HEK293 (cell line): Measurements from ENCODE around the gene MYL10.

Experiments used
- CTCF ChIA-PET: fragments of 350-600 bp; formaldehyde crosslinking; extraction: SDS; loops from one replicate; lab custom pipeline; 2021; ENCODE audit warnings: antibody characterized with exemption; lab: Yijun Ruan, JAX
- POLR2A ChIA-PET: fragments of 300-600 bp; formaldehyde crosslinking; extraction: SDS; loops from one replicate; lab custom pipeline; 2020; ENCODE audit warnings: antibody characterized with exemption, inconsistent platforms; lab: Yijun Ruan, JAX
- H3K27ac ChIP-seq: fragments of 200-500 bp; sonication (Bioruptor generic); 2 replicates; pipeline ENCODE4 v1.5.1; 2014; ENCODE audit warnings: low read depth, low read length, control low read depth, inconsistent platforms; ENCODE audit errors: extremely low read depth
- H3K36me3 ChIP-seq, 2 experiments: fragments of 200-500 bp in 1 of 2; sonication (Bioruptor generic) in 1 of 2; 1 replicate in 1 of 2; 2 replicates in 1 of 2; pipeline ENCODE4 v1.5.1; 2014 to 2017; ENCODE audit warnings: inconsistent platforms in 2 of 2, low read length in 2 of 2; ENCODE audit not compliant: control insufficient read depth in 2 of 2, insufficient read depth in 1 of 2
- H3K4me1 ChIP-seq: fragments of 200-500 bp; sonication (Bioruptor generic); 2 replicates; pipeline ENCODE4 v1.5.1; 2014; ENCODE audit warnings: mild to moderate bottlenecking, low read length, inconsistent platforms; ENCODE audit not compliant: control insufficient read depth, insufficient read depth
- H3K4me3 ChIP-seq: 2 replicates; pipeline ENCODE4 v1.5.1; 2011; ENCODE audit warnings: low read depth, mild to moderate bottlenecking, control low read depth, low read length, moderate library complexity
- H3K9me3 ChIP-seq: fragments of 200-500 bp; sonication (Bioruptor generic); 2 replicates; pipeline ENCODE4 v1.5.1; 2014; ENCODE audit warnings: low read depth, low read length, inconsistent platforms; ENCODE audit not compliant: control insufficient read depth, insufficient read depth
- GLIS1 ChIP-seq: fragments of 450-650 bp; formaldehyde crosslinking; IDR thresholded peaks from 2 replicates; pipeline ENCODE4 v1.5.1; 2016; ENCODE audit warnings: missing biosample characterization, missing genetic modification characterization
- GLIS2 ChIP-seq: fragments of 450-650 bp; formaldehyde crosslinking; IDR thresholded peaks from 2 replicates; pipeline ENCODE4 v1.5.1; 2016; ENCODE audit warnings: missing biosample characterization, missing genetic modification characterization
- KLF16 ChIP-seq: fragments of 450-650 bp; formaldehyde crosslinking; IDR thresholded peaks from 2 replicates; pipeline ENCODE4 v1.5.1; 2017; ENCODE audit warnings: missing biosample characterization, missing genetic modification characterization
- SETDB1 ChIP-seq: IDR thresholded peaks from one replicate; pipeline ENCODE4 v1.6.1; 2017; ENCODE audit warnings: mild to moderate bottlenecking, low read length, moderate library complexity, mixed read lengths; ENCODE audit not compliant: insufficient read length
- TCF7L2 ChIP-seq: IDR thresholded peaks from 2 replicates; pipeline ENCODE4 v1.6.1; 2011; ENCODE audit warnings: low read depth, mild to moderate bottlenecking, inconsistent platforms, low read length, moderate library complexity, borderline replicate concordance
- ZFP37 ChIP-seq: fragments of 450-650 bp; formaldehyde crosslinking; IDR thresholded peaks from 2 replicates; pipeline ENCODE4 v1.5.1; 2016; ENCODE audit warnings: missing biosample characterization, missing genetic modification characterization
- ZIC2 ChIP-seq: fragments of 450-650 bp; formaldehyde crosslinking; IDR thresholded peaks from 2 replicates; pipeline ENCODE4 v1.5.1; 2016; ENCODE audit warnings: missing biosample characterization, missing genetic modification characterization
- ZNF530 ChIP-seq: fragments of 450-650 bp; formaldehyde crosslinking; IDR thresholded peaks from 2 replicates; pipeline ENCODE4 v1.5.1; 2016; ENCODE audit warnings: low read depth, missing biosample characterization, missing genetic modification characterization
- ZNF580 ChIP-seq: fragments of 450-650 bp; formaldehyde crosslinking; IDR thresholded peaks from 2 replicates; pipeline ENCODE4 v1.5.1; 2016; ENCODE audit warnings: missing biosample characterization, missing genetic modification characterization
- ZNF624 ChIP-seq: fragments of 450-650 bp; formaldehyde crosslinking; IDR thresholded peaks from 2 replicates; pipeline ENCODE4 v1.5.1; 2017; ENCODE audit warnings: missing biosample characterization, missing genetic modification characterization
- ZNF830 ChIP-seq: fragments of 450-650 bp; IDR thresholded peaks from 2 replicates; pipeline ENCODE4 v1.5.0; 2018; ENCODE audit warnings: missing biosample characterization, missing genetic modification characterization, low read depth, mild to moderate bottlenecking, moderate library complexity
- TF ChIP-seq, protein P1 (sequence below): fragments of 450-650 bp; formaldehyde crosslinking; IDR thresholded peaks from 2 replicates; pipeline ENCODE4 v1.5.1; 2016; ENCODE audit warnings: missing biosample characterization, missing genetic modification characterization
- TF ChIP-seq, protein P2 (sequence below): fragments of 450-650 bp; formaldehyde crosslinking; conservative IDR thresholded peaks from 2 replicates; pipeline ENCODE4 v1.5.1; 2016; ENCODE audit warnings: low read depth, missing biosample characterization, missing genetic modification characterization
- TF ChIP-seq, protein P3 (sequence below): fragments of 450-650 bp; formaldehyde crosslinking; IDR thresholded peaks from 2 replicates; pipeline ENCODE4 v1.5.1; 2016; ENCODE audit warnings: missing biosample characterization, missing genetic modification characterization

MYL10 gene

GRCh38 chr7:101636822-101637623, 7.9 kb upstream of the MYL10 start:
- H3K4me3 ChIP-seq: no peak overlapping the region
- H3K27ac ChIP-seq: no peak overlapping the region
- ChIA-PET POLR2A (no interaction called here), CTCF (interaction anchor here (0.7 kb wide), 1 partner anchor 76 kb away, joined by 3 read pairs; no protein-coding TSS in a partner anchor)
- TF ChIP-seq ZIC2: peak; percentile 84
- no peak for TF ChIP-seq ZNF624 (tag by site-specific recombination)
- no peak for TF ChIP-seq ZNF580
- TF ChIP-seq TCF7L2: no peak
- TF ChIP-seq, protein P1, sequence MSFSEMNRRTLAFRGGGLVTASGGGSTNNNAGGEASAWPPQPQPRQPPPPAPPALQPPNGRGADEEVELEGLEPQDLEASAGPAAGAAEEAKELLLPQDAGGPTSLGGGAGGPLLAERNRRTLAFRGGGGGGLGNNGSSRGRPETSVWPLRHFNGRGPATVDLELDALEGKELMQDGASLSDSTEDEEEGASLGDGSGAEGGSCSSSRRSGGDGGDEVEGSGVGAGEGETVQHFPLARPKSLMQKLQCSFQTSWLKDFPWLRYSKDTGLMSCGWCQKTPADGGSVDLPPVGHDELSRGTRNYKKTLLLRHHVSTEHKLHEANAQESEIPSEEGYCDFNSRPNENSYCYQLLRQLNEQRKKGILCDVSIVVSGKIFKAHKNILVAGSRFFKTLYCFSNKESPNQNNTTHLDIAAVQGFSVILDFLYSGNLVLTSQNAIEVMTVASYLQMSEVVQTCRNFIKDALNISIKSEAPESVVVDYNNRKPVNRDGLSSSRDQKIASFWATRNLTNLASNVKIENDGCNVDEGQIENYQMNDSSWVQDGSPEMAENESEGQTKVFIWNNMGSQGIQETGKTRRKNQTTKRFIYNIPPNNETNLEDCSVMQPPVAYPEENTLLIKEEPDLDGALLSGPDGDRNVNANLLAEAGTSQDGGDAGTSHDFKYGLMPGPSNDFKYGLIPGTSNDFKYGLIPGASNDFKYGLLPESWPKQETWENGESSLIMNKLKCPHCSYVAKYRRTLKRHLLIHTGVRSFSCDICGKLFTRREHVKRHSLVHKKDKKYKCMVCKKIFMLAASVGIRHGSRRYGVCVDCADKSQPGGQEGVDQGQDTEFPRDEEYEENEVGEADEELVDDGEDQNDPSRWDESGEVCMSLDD (tag by site-specific recombination): no peak
- no peak for TF ChIP-seq SETDB1
- TF ChIP-seq, protein P2, sequence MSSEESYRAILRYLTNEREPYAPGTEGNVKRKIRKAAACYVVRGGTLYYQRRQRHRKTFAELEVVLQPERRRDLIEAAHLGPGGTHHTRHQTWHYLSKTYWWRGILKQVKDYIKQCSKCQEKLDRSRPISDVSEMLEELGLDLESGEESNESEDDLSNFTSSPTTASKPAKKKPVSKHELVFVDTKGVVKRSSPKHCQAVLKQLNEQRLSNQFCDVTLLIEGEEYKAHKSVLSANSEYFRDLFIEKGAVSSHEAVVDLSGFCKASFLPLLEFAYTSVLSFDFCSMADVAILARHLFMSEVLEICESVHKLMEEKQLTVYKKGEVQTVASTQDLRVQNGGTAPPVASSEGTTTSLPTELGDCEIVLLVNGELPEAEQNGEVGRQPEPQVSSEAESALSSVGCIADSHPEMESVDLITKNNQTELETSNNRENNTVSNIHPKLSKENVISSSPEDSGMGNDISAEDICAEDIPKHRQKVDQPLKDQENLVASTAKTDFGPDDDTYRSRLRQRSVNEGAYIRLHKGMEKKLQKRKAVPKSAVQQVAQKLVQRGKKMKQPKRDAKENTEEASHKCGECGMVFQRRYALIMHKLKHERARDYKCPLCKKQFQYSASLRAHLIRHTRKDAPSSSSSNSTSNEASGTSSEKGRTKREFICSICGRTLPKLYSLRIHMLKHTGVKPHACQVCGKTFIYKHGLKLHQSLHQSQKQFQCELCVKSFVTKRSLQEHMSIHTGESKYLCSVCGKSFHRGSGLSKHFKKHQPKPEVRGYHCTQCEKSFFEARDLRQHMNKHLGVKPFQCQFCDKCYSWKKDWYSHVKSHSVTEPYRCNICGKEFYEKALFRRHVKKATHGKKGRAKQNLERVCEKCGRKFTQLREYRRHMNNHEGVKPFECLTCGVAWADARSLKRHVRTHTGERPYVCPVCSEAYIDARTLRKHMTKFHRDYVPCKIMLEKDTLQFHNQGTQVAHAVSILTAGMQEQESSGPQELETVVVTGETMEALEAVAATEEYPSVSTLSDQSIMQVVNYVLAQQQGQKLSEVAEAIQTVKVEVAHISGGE (tag by site-specific recombination): no peak
- no peak for TF ChIP-seq ZFP37 (tag by site-specific recombination)
- peak; percentile 59 for TF ChIP-seq GLIS1 (tag by site-specific recombination)
- TF ChIP-seq ZNF830 (tag by site-specific recombination): no peak
- no peaks in the 10 kb centered on the region for H3K9me3 ChIP-seq
- no peaks in the 10 kb centered on the region for H3K36me3 ChIP-seq
- no peaks in the 10 kb centered on the region for H3K4me1 ChIP-seq

DNA sequence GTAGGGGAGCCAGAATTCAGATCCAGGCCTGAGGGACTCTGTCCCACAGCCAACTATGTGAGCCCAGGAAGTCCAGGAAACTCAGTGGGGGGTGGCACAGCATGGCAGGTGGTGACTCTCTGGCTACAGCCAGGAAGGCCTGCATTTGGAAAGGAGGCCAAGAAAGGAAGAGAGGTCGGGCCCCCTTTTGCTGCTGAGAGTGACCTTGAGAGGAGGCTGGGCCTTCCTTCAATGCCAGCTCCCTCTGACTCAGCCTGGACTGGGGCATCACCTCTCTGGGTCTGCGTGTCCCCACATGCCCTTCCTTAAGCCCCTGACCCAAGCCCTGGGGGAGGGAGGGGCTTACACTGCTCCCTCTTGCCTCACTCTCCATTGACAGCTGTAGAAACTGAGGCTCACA, 6.4 kb upstream of the MYL10 start:
- no peaks in the 10 kb centered on the region for H3K4me1 ChIP-seq
- no peak overlapping the region for H3K4me3 ChIP-seq
- H3K9me3 ChIP-seq: no peaks in the 10 kb centered on the region
- ChIA-PET CTCF (interaction anchor here (0.8 kb wide), 1 partner anchor 12 kb away, joined by 3 read pairs; no protein-coding TSS in a partner anchor), POLR2A (no interaction called here)
- TF ChIP-seq GLIS1 (tag by site-specific recombination) (peak; percentile 76), ZNF530 (no peak), KLF16 (no peak), GLIS2 (tag by site-specific recombination) (0 out of 2 replicates have a peak, but pooled peaks have one; percentile 27), ZIC2 (peak; percentile 55)
- TF ChIP-seq, protein P3, sequence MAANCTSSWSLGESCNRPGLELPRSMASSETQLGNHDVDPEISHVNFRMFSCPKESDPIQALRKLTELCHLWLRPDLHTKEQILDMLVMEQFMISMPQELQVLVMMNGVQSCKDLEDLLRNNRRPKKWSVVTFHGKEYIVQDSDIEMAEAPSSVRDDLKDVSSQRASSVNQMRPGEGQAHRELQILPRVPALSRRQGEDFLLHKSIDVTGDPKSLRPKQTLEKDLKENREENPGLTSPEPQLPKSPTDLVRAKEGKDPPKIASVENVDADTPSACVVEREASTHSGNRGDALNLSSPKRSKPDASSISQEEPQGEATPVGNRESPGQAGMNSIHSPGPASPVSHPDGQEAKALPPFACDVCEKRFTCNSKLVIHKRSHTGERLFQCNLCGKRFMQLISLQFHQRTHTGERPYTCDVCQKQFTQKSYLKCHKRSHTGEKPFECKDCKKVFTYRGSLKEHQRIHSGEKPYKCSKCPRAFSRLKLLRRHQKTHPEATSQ: no peak
- H3K27ac ChIP-seq: no peak overlapping the region
- no peaks in the 10 kb centered on the region for H3K36me3 ChIP-seq
